Gastroesophageal sphincter (tissue), 3 donors: ENCODE data around the gene ZNF337.

Experiments used
- EP300 ChIP-seq: sonication (generic); formaldehyde crosslinking; IDR thresholded peaks from one replicate; pipeline ENCODE4 v1.6.1; 2017; ENCODE audit warnings: antibody characterized with exemption, mild to moderate bottlenecking
- POLR2AphosphoS5 ChIP-seq: sonication (generic); formaldehyde crosslinking; IDR thresholded peaks from one replicate; pipeline ENCODE4 v1.6.1; 2017; ENCODE audit warnings: antibody characterized with exemption
- TF ChIP-seq, protein P1 (sequence below), 4 experiments: fragments of 200-600 bp in 2 of 4; fragments of 450-650 bp in 2 of 4; sonication (generic) in 1 of 4; IDR thresholded peaks; one replicate each; pipeline ENCODE4 v1.5.1; 2017 to 2019; ENCODE audit warnings: antibody characterized with exemption in 4 of 4, mild to moderate bottlenecking in 2 of 4, moderate library complexity in 2 of 4

DNA sequence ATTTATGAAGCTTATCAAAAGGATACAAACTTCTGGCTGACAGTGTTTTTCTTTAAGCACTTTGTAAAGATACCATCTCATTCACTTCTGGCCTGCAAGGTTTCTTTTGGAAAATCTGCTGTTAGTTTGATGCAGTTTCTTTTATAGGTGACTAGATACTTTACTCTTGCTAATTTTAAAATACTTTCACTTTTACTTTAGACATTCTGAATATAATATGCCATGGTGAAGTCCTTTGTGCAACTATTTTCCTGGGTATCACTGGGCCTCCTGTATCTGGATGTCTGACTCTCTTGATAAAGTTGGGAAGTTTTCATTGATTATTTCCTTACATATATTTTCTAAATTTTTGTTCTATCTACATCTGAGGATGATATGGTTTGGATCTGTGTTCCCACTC lies 29.0 kb upstream of the ZNF337 start:
- TF ChIP-seq, protein P1, sequence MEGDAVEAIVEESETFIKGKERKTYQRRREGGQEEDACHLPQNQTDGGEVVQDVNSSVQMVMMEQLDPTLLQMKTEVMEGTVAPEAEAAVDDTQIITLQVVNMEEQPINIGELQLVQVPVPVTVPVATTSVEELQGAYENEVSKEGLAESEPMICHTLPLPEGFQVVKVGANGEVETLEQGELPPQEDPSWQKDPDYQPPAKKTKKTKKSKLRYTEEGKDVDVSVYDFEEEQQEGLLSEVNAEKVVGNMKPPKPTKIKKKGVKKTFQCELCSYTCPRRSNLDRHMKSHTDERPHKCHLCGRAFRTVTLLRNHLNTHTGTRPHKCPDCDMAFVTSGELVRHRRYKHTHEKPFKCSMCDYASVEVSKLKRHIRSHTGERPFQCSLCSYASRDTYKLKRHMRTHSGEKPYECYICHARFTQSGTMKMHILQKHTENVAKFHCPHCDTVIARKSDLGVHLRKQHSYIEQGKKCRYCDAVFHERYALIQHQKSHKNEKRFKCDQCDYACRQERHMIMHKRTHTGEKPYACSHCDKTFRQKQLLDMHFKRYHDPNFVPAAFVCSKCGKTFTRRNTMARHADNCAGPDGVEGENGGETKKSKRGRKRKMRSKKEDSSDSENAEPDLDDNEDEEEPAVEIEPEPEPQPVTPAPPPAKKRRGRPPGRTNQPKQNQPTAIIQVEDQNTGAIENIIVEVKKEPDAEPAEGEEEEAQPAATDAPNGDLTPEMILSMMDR (IDR thresholded peaks at IDR 0.05): no peak
- no peak for TF ChIP-seq POLR2AphosphoS5
- TF ChIP-seq EP300: no peak
